ENCODE data around the gene C5AR2.

DNA sequence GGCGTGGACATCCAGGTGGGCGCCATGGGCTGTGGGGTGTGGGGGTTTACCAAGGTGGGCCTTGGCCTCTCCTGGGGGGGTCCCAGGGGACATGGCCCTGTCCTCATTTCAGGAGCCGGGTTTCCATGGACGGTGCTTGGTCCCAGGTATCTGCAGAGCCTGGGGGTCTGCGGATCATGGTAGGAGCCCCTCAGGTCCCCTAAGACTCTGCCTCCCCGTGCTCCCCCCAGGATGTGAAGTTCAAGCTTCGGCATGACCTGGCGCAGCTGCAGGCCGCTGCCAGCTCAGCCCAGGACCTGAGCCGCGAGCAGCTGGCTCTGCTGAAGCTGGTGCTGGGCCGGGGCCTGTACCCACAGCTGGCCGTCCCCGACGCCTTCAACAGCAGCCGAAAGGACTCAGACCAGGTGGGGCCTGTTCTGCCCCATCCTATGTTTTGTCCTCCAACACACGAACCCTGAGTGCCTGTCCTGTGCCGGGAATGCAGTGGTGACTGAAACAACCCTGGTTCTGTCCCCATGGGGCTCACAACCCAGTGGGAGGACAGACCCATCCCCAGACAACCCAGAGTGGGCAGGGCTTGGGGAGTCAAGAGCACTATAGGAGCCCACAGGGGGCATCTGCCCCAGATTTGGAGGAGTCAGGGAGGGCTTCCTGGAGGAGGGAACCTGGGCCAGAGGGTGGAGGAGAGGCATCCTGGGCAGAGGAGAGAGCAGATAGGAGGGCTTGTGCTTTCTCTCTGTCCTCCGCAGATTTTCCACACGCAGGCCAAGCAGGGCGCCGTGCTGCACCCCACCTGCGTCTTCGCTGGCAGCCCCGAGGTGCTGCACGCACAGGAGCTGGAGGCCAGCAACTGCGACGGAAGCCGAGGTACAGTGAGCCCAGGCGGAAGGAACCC is 44.0 kb downstream of the C5AR2 start:
- TF ChIP-seq, protein P1, sequence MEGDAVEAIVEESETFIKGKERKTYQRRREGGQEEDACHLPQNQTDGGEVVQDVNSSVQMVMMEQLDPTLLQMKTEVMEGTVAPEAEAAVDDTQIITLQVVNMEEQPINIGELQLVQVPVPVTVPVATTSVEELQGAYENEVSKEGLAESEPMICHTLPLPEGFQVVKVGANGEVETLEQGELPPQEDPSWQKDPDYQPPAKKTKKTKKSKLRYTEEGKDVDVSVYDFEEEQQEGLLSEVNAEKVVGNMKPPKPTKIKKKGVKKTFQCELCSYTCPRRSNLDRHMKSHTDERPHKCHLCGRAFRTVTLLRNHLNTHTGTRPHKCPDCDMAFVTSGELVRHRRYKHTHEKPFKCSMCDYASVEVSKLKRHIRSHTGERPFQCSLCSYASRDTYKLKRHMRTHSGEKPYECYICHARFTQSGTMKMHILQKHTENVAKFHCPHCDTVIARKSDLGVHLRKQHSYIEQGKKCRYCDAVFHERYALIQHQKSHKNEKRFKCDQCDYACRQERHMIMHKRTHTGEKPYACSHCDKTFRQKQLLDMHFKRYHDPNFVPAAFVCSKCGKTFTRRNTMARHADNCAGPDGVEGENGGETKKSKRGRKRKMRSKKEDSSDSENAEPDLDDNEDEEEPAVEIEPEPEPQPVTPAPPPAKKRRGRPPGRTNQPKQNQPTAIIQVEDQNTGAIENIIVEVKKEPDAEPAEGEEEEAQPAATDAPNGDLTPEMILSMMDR (conservative IDR thresholded peaks at IDR 0.05 in 1 of 2, IDR thresholded peaks at IDR 0.05 in 1 of 2; ENCODE audit: low read depth in 1 of 2, low read length in 2 of 2), result no peak
- TF ChIP-seq EZH2 (IDR thresholded peaks at IDR 0.05; ENCODE audit: low read length, missing control alignments), result no peak

Data from fibroblast of lung (primary cell).